SU-DHL-6 (cell line): ENCODE results near the gene CDC42.
"Not testable (repeated sequence)": the region's sequence is repeated elsewhere in the genome, so short reads cannot be mapped to it uniquely, and the experiment has no call there.

Source experiments
- H2AFZ ChIP-seq: fragments of 200-600 bp; sonication (generic); 2 replicates; pipeline ENCODE4 v1.6.1; 2014; ENCODE audit warnings: low read depth, mild to moderate bottlenecking, moderate library complexity, mixed read lengths, antibody characterized with exemption, low read length; ENCODE audit not compliant: severe bottlenecking
- H3F3A ChIP-seq: fragments of 200-600 bp; shearing (Covaris generic); 2 replicates; pipeline ENCODE4 v1.6.0; 2016; ENCODE audit warnings: antibody characterized with exemption, mild to moderate bottlenecking; ENCODE audit not compliant: insufficient read depth
- H3K27ac ChIP-seq: fragments of 200-600 bp; sonication (generic); 2 replicates; pipeline ENCODE4 v1.5.1; 2016; ENCODE audit warnings: low read depth, mild to moderate bottlenecking, low read length, moderate library complexity, mixed read lengths
- H3K27me3 ChIP-seq: fragments of 200-600 bp; sonication (generic), shearing (Covaris generic); 2 replicates; pipeline ENCODE4 v1.6.0; 2014; ENCODE audit warnings: mild to moderate bottlenecking, low read length
- H3K36me3 ChIP-seq: fragments of 200-600 bp; sonication (generic); 2 replicates; pipeline ENCODE4 v1.6.1; 2014; ENCODE audit warnings: mild to moderate bottlenecking, low read length, mixed read lengths
- H3K4me2 ChIP-seq: fragments of 300-600, 200-600 bp; shearing (Covaris generic), sonication (generic); 2 replicates; pipeline ENCODE4 v1.6.0; 2014; ENCODE audit warnings: low read length, low read depth, mild to moderate bottlenecking; ENCODE audit not compliant: poor library complexity, severe bottlenecking
- H3K4me3 ChIP-seq: fragments of 200-600 bp; sonication (generic); 2 replicates; pipeline ENCODE4 v1.5.1; 2014; ENCODE audit warnings: antibody characterized with exemption, low read length, mild to moderate bottlenecking, mixed read lengths; ENCODE audit not compliant: insufficient read depth, poor library complexity, severe bottlenecking
- H3K79me2 ChIP-seq: fragments of 200-600 bp; sonication (generic); 2 replicates; pipeline ENCODE4 v1.6.1; 2014; ENCODE audit warnings: mild to moderate bottlenecking, low read length, moderate library complexity; ENCODE audit not compliant: insufficient read depth
- H3K9ac ChIP-seq: fragments of 200-600 bp; sonication (generic); 2 replicates; pipeline ENCODE4 v1.7.0; 2014; ENCODE audit warnings: mild to moderate bottlenecking, low read length
- H3K9me2 ChIP-seq: fragments of 200-600 bp; sonication (generic); replicated peaks from 2 replicates; pipeline ENCODE4 v1.6.1; 2014; ENCODE audit warnings: low read length; ENCODE audit not compliant: insufficient read depth
- H3K9me3 ChIP-seq: fragments of 200-600 bp; sonication (generic); 2 replicates; pipeline ENCODE4 v1.6.1; 2014; ENCODE audit warnings: low read length, mixed read lengths; ENCODE audit not compliant: insufficient read depth
- H4K20me1 ChIP-seq: fragments of 200-600 bp; sonication (generic); 2 replicates; pipeline ENCODE4 v1.6.1; 2014; ENCODE audit warnings: low read depth, mild to moderate bottlenecking, antibody characterized with exemption, low read length, moderate library complexity, mixed read lengths
- EZH2phosphoT487 ChIP-seq: fragments of 200-600 bp; sonication (generic), shearing (Covaris generic); conservative IDR thresholded peaks from 2 replicates; pipeline ENCODE4 v1.6.1; 2018; ENCODE audit warnings: mild to moderate bottlenecking, antibody characterized with exemption, low read length, moderate library complexity, mixed read lengths
- TF ChIP-seq, protein P1 (sequence below): fragments of 200-600 bp; sonication (generic); IDR thresholded peaks from one replicate; pipeline ENCODE4 v1.5.1; 2017; ENCODE audit warnings: antibody characterized with exemption, mild to moderate bottlenecking, low read length, moderate library complexity; ENCODE audit not compliant: insufficient read depth, poor library complexity, severe bottlenecking

Gene CDC42

DNA sequence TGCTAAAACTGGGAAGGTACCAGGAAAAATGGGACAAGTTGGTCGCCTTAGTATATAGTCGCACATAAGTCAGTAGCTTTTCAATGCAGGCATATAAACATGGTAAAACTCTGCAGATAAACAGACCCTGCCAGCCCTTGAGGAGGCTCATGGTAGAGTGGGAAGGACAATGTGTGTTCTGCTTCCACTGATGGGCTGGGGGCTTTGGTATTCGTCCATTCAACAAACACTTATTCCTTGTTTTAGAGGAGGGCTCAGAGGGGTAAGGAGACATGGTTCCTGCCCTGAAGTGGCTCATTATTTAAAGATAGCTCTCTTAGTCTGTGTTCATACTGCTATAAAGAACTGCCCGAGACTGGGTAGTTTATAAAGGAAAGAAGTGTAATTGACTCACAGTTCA lies 39.8 kb upstream of the CDC42 start:
- not testable (repeated sequence) for H3K4me2 ChIP-seq, H3K27ac ChIP-seq, H2AFZ ChIP-seq, H3K4me3 ChIP-seq, H3K79me2 ChIP-seq, H3K9me3 ChIP-seq, H4K20me1 ChIP-seq, H3F3A ChIP-seq, H3K9me2 ChIP-seq, H3K27me3 ChIP-seq, H3K36me3 ChIP-seq, H3K9ac ChIP-seq

DNA sequence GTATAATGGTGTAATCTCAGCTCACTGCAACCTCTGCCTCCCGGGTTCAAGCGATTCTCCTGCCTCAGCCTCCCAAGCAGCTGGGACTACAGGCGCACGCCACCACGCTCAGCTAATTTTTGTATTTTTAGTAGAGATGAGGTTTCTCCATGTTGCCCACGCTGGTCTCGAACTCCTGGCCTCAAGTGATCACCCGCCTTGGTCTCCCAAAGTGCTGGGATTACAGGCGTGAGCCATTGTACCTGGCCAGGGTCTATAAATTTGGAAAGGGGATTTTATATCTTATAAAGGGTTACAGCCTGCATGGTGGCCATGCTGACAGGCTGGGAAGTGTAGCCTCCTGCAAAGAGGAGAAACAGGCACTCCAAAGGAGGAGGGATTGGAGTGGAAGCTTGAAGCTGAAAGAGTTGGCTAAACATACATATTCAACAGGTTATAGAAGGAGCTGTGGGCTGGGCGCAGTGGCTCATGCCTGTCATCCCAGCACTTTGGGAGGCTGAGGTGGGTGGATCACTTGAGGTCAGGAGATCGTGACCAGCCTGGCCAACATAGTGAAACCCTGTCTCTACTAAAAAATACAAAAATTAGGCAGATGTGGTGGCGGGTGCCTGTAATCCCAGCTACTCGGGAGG lies 37.8 kb upstream of the CDC42 start:
- H3K4me3 ChIP-seq, H3K9me3 ChIP-seq, H3K9me2 ChIP-seq, H3K36me3 ChIP-seq, H4K20me1 ChIP-seq, H3K9ac ChIP-seq, H3K4me2 ChIP-seq, H3K79me2 ChIP-seq, H3K27ac ChIP-seq, H2AFZ ChIP-seq, H3K27me3 ChIP-seq, H3F3A ChIP-seq: not testable (repeated sequence)

DNA sequence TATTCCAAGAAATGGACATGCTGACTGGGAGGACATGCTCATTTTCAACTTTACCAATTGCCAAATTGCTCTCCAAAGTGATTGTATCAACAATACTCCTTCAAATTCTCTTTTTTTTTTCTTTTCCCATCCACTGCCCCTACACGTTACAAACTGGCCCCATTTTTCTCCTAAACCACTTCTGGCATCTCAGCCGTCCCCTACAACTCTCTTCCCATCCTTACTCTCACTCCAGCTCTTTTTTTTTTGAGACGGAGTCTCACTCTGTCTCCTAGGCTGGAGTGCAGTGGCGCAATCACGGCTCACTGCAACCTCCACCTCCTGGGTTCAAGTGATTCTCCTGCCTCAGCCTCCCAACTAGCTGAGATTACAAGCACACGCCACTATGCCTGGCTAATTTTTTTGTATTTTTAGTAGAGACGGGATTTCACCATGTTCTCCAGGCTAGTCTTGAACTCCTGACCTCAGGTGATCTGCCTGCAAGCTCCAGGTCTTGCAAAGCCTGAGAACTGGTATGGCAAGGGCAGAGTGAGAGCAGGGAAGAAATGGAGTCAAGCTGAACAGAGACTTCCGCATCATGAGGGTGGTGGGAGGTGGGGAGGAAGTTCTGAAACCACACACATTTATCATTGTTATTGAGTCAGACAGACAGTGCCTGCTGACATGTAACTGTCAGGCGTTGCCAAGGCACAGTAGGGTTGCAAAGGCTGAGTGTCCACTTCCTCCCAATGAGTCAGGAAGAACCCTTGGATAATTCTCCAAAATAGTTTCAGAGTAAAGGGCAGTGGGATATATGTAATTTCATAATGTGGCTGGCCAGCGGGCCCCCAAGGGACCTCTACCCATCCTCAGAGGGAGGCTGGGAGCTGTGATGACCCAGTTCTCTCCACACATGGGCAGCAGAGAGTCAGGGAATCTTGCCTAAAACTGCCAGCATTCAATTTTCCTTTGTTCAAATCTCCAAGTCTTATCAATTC lies 33.6 kb upstream of the CDC42 start:
- Histone ChIP-seq H3F3A (no peaks in the 10 kb centered on the region), H3K36me3 (no peaks in the 10 kb centered on the region), H2AFZ (no peak overlapping the region), H3K27me3 (no peaks in the 10 kb centered on the region), H3K9ac (no peak overlapping the region), H3K4me2 (no peak overlapping the region), H3K79me2 (no peaks in the 10 kb centered on the region), H4K20me1 (no peaks in the 10 kb centered on the region), H3K9me3 (no peaks in the 10 kb centered on the region), H3K9me2 (no peaks in the 10 kb centered on the region), H3K27ac (no peak overlapping the region), H3K4me3 (no peak overlapping the region)
- no peak for TF ChIP-seq EZH2phosphoT487
- TF ChIP-seq, protein P1, sequence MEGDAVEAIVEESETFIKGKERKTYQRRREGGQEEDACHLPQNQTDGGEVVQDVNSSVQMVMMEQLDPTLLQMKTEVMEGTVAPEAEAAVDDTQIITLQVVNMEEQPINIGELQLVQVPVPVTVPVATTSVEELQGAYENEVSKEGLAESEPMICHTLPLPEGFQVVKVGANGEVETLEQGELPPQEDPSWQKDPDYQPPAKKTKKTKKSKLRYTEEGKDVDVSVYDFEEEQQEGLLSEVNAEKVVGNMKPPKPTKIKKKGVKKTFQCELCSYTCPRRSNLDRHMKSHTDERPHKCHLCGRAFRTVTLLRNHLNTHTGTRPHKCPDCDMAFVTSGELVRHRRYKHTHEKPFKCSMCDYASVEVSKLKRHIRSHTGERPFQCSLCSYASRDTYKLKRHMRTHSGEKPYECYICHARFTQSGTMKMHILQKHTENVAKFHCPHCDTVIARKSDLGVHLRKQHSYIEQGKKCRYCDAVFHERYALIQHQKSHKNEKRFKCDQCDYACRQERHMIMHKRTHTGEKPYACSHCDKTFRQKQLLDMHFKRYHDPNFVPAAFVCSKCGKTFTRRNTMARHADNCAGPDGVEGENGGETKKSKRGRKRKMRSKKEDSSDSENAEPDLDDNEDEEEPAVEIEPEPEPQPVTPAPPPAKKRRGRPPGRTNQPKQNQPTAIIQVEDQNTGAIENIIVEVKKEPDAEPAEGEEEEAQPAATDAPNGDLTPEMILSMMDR = no peak

DNA sequence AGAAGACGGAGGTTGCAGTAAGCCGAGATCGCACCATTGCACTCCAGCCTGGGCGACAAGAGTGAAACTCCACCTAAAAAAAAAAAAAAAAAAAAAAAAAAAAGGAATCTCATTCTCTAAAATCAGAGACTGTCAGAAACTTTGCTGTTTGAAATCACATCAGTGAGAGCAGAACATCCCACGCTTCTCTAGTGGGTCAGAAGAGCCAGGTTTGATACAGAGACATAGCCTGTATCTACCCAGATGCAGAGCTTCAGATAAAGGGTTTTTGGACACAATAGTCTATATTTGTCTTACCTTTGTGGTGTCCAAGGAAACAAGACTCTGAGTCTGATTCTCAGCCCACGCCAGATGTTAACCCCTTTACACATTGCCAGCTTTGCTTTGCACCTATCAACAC lies 31.4 kb upstream of the CDC42 start:
- no peaks in the 10 kb centered on the region for H3F3A ChIP-seq
- H3K27me3 ChIP-seq = no peaks in the 10 kb centered on the region
- H3K27ac ChIP-seq = no peak overlapping the region
- H3K4me2 ChIP-seq = no peak overlapping the region
- no peak overlapping the region for H3K4me3 ChIP-seq
- no peaks in the 10 kb centered on the region for H3K9me2 ChIP-seq
- H3K9ac ChIP-seq = no peak overlapping the region
- no peak for TF ChIP-seq EZH2phosphoT487
- TF ChIP-seq, protein P1 = no peak
- no peaks in the 10 kb centered on the region for H4K20me1 ChIP-seq
- no peaks in the 10 kb centered on the region for H3K9me3 ChIP-seq
- H3K79me2 ChIP-seq = peaks cover 3% of the 10 kb centered on the region; the same call in 1 of the 2 replicates
- H3K36me3 ChIP-seq = no peaks in the 10 kb centered on the region
- no peak overlapping the region for H2AFZ ChIP-seq
